GM19455 (cell line): ENCODE results near the gene PERM1.
"Not testable (repeated sequence)": the region's sequence is repeated elsewhere in the genome, so short reads cannot be mapped to it uniquely, and the experiment has no call there.

Experiments
- ATAC-seq: cut with Tn5 transposase; IDR thresholded peaks from one replicate; pipeline ENCODE4 v1.9.1; 2021; ENCODE audit not compliant: unreplicated experiment

The PERM1 gene

GRCh38 chr1:950881-951280 is 31.0 kb downstream of the PERM1 start:
- ATAC-seq, result no peak

- no peak for ATAC-seq
These were observed 31.6 kb downstream of the PERM1 start for GRCh38 chr1:950268-950667.

GRCh38 chr1:947958-948357 is 33.9 kb downstream of the PERM1 start:
- no peak for ATAC-seq

GRCh38 chr1:946811-947210 is 35.1 kb downstream of the PERM1 start:
- ATAC-seq, result not testable (repeated sequence)

GRCh38 chr1:945688-946556 is 36.0 kb downstream of the PERM1 start:
- no peak for ATAC-seq

- ATAC-seq, result no peak
These were observed 37.3 kb downstream of the PERM1 start for GRCh38 chr1:944341-945325.

GRCh38 chr1:943545-944340 is 38.1 kb downstream of the PERM1 start:
- ATAC-seq, result no peak

- ATAC-seq, result no peak
These were observed 38.9 kb downstream of the PERM1 start for GRCh38 chr1:942864-943533.

GRCh38 chr1:942411-942821 is 39.5 kb downstream of the PERM1 start:
- no peak for ATAC-seq

GRCh38 chr1:941588-942383 is 40.1 kb downstream of the PERM1 start:
- no peak for ATAC-seq

- no peak for ATAC-seq
These were observed 40.8 kb downstream of the PERM1 start for GRCh38 chr1:941015-941587.

- ATAC-seq, result no peak
These were observed 41.5 kb downstream of the PERM1 start for GRCh38 chr1:940107-941014.

- ATAC-seq, result no peak
These were observed 42.3 kb downstream of the PERM1 start for GRCh38 chr1:939511-940106.

GRCh38 chr1:938711-939489 is 43.0 kb downstream of the PERM1 start:
- ATAC-seq, result no peak

- ATAC-seq, result no peak
These were observed 43.7 kb downstream of the PERM1 start for GRCh38 chr1:938088-938683.

- no peak for ATAC-seq
These were observed 44.4 kb downstream of the PERM1 start for GRCh38 chr1:937521-937920.
